Kidney epithelial cell (primary cell): ENCODE results near the gene RAB20. TPM values are rescaled to one million over a fixed set of nuclear protein-coding genes. Genes with fewer than 3 reads are reported as not detected.

Experiments
- DNase-seq: peaks from one replicate; pipeline ENCODE4 v3.0.0-alpha.2; 2010; ENCODE audit warnings: low read depth
- H3K27me3 ChIP-seq: 2 replicates; pipeline ENCODE4 v1.6.0; 2011; ENCODE audit warnings: low read length; ENCODE audit not compliant: control insufficient read depth, insufficient read depth
- H3K36me3 ChIP-seq: 2 replicates; pipeline ENCODE4 v1.5.1; 2011; ENCODE audit warnings: low read length; ENCODE audit not compliant: control insufficient read depth, insufficient read depth
- H3K4me3 ChIP-seq: 2 replicates; pipeline ENCODE4 v1.5.1; 2011; ENCODE audit warnings: low read depth, mild to moderate bottlenecking, control low read depth, low read length
- total RNA-seq: library from RNA; depleted of rRNA; stranded (reverse); fragments of >200 nt; gene quantifications from 2 replicates; pipeline ENCODE4 v1.2.3, GENCODE V29; 2015
- TF ChIP-seq, protein P1 (sequence below): IDR thresholded peaks from 2 replicates; pipeline ENCODE4 v1.5.1; 2011; ENCODE audit warnings: mild to moderate bottlenecking, moderate library complexity, low read length, control low read depth, inconsistent platforms; ENCODE audit not compliant: insufficient read depth, poor library complexity, severe bottlenecking

The RAB20 gene
- total RNA-seq, 1 donor from 2014 or later: 7.4 TPM

DNA sequence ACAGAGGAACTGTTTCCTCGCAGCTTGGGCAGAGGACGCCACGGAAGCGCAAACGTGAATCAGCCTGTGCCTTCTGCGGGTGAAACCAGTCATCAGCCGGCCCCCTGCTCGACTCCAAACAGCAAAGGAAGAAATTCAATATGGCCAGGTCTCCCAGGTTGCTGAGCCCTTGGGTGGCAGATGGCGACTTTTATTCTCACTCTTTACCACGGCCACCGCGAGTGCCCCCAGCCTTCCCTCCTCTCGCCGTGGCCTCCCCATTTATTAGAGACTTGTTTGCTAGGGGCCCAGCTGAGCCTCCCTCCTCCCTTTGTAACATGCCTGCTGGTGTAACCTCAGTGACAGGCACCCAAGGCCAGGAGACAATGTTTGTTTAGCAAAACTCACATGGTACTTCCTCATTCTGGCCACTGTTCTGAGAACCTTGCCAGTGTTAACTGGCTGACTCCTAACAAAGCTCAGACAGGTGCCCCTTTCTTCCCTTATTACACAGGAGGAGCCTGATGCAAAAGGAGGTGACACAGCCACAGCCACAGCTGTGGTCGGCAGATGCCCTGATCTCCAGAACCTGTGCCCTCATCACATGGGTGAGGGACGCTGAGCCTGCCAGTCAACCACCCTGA lies 5.8 kb downstream of the RAB20 start:
- TF ChIP-seq, protein P1, sequence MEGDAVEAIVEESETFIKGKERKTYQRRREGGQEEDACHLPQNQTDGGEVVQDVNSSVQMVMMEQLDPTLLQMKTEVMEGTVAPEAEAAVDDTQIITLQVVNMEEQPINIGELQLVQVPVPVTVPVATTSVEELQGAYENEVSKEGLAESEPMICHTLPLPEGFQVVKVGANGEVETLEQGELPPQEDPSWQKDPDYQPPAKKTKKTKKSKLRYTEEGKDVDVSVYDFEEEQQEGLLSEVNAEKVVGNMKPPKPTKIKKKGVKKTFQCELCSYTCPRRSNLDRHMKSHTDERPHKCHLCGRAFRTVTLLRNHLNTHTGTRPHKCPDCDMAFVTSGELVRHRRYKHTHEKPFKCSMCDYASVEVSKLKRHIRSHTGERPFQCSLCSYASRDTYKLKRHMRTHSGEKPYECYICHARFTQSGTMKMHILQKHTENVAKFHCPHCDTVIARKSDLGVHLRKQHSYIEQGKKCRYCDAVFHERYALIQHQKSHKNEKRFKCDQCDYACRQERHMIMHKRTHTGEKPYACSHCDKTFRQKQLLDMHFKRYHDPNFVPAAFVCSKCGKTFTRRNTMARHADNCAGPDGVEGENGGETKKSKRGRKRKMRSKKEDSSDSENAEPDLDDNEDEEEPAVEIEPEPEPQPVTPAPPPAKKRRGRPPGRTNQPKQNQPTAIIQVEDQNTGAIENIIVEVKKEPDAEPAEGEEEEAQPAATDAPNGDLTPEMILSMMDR: no peak
- no peaks in the 10 kb centered on the region for H3K27me3 ChIP-seq
- H3K36me3 ChIP-seq: no peaks in the 10 kb centered on the region
- no peak overlapping the region for H3K4me3 ChIP-seq
- no peak for DNase-seq

DNA sequence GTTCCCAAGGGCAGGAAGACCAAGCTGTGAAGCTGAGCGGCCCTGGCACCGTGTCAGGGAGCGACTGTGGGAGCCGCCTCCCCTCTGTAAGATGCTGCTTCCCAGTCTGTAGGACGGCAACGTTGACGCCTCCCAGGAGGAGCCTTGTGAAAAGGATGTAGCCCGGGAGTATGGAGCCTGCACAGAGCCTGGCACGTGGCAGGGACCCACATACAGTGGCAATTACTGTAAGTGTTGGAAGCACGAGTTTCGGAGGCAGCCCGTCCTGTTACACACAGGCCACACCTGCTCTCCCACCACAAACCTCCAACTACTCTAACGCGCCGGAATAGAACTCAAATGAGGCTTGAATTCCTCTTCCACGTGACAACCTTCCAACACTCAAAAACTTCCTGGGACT lies 6.6 kb downstream of the RAB20 start:
- no peaks in the 10 kb centered on the region for H3K27me3 ChIP-seq
- no peak overlapping the region for H3K4me3 ChIP-seq
- no peaks in the 10 kb centered on the region for H3K36me3 ChIP-seq
- TF ChIP-seq, protein P1: no peak
- DNase-seq: no peak

GRCh38 chr13:110554227-110554836 lies 7.2 kb downstream of the RAB20 start:
- TF ChIP-seq, protein P1: no peak
- no peaks in the 10 kb centered on the region for H3K27me3 ChIP-seq
- DNase-seq: no peak
- H3K4me3 ChIP-seq: no peak overlapping the region
- H3K36me3 ChIP-seq: no peaks in the 10 kb centered on the region

DNA sequence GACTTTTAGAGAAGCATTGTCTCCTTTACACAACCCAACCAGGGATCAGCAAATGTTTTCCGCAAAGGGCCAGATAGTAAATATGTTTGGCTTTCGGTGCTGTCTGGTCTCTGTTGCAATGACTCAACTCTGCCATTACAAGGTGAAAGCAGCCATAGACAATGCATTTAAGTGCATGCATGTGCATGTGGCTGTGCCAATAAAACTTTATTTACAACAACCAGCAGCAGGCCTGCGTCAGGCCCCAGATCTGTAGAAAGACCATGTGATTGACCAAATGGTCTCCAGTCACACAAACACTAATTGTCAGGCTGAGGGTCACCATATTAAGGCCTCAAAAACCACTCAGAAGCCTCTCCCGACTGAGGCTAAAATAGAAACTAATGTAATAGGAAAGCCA lies 8.1 kb downstream of the RAB20 start:
- DNase-seq: no peak
- Histone ChIP-seq H3K27me3 (no peaks in the 10 kb centered on the region), H3K36me3 (no peaks in the 10 kb centered on the region), H3K4me3 (no peak overlapping the region)
- TF ChIP-seq, protein P1: no peak

- TF ChIP-seq, protein P1: no peak
- Histone ChIP-seq H3K36me3 (no peaks in the 10 kb centered on the region), H3K4me3 (no peak overlapping the region), H3K27me3 (no peaks in the 10 kb centered on the region)
- no peak for DNase-seq
Measured at GRCh38 chr13:110552767-110553166, 8.8 kb downstream of the RAB20 start.

DNA sequence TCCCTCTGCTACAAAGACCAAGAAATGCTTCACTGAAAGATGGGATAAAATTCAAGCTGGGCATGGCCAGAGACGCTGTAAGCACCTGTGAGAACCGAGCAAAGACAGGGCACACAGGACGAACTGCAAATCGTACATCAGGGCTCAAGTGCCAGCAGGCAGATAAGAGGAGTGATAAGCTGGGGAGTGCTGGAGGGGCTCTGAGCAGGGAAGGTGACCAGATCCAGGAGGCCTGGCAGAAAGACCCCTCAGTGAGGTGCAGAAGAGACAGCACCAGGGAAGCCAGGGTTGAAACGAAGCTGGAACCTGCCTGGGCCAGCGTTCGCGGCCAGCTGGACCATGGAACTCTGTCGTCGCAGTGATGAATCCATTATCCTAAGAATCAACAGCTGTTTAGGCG lies 10.2 kb downstream of the RAB20 start:
- Histone ChIP-seq H3K36me3 (no peaks in the 10 kb centered on the region), H3K27me3 (no peaks in the 10 kb centered on the region), H3K4me3 (no peak overlapping the region)
- no peak for DNase-seq
- TF ChIP-seq, protein P1: no peak
